ENCODE measurements around the gene CECR2. TPM values are rescaled to one million over a fixed set of nuclear protein-coding genes. Genes with fewer than 3 reads are reported as not detected.

CECR2 gene
- total RNA-seq, 1 experiment from 2014 or later, result 154 TPM

DNA sequence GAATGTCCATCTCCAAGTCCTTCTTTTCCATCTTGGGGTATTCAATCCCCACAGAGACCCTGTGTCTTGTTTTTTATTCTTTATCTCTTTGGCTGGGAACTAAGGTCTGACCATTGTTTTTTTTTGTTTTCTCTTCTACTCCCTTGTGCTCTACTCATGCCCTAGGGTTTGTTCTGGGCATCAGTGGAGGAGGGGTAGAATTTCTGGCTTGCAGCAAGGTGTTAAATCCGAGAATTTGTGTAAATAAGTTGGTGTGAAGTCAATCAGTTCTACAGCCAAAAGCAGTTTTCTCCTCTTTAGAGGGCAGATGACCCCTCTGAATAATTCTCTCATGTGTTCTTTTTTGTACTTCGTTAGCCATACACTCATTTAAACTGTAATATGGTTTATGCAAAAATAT lies 10.7 kb downstream of the CECR2 start:
- Histone ChIP-seq H2BK15ac (ENCODE audit: low read depth, low read length) (no peak overlapping the region), H3K79me1 (ENCODE audit: insufficient read depth, low read depth, low read length, poor library complexity, severe bottlenecking) (no peaks in the 10 kb centered on the region), H3T11ph (ENCODE audit: low read length) (no peak overlapping the region), H3K9ac (ENCODE audit: extremely low read depth, insufficient read length, low read length) (no peak overlapping the region), H3K4me2 (ENCODE audit: insufficient read depth, insufficient read length, low read length) (peak overlapping the region; percentile 49), H3K27me3 (ENCODE audit: insufficient read depth, low read length) (no peaks in the 10 kb centered on the region), H2AFZ (ENCODE audit: low read length) (no peak overlapping the region), H3K4ac (ENCODE audit: low read depth, low read length) (no peak overlapping the region), H4K91ac (ENCODE audit: insufficient read length, low read depth, low read length) (no peak overlapping the region), H3K79me2 (ENCODE audit: insufficient read depth, low read length) (peaks cover 80% of the 10 kb centered on the region), H3K4me1 (ENCODE audit: insufficient read depth, low read length) (peaks cover 21% of the 10 kb centered on the region), H3K14ac (ENCODE audit: insufficient read depth, low read length) (no peak overlapping the region), H2AK5ac (ENCODE audit: insufficient read length, low read length) (no peak overlapping the region), H4K5ac (ENCODE audit: insufficient read length, low read depth, low read length) (no peak overlapping the region), H2BK120ac (ENCODE audit: low read depth, low read length, poor library complexity, severe bottlenecking) (no peak overlapping the region), H3K18ac (ENCODE audit: insufficient read length, low read depth, low read length) (no peak overlapping the region), H4K20me1 (ENCODE audit: control insufficient read depth, insufficient read depth, insufficient read length) (peaks cover 2% of the 10 kb centered on the region), H2BK12ac (ENCODE audit: insufficient read length, low read depth, low read length) (no peak overlapping the region), H3K56ac (ENCODE audit: insufficient read length, low read depth, low read length) (no peak overlapping the region), H3K27ac (ENCODE audit: insufficient read length, low read depth, low read length) (no peak overlapping the region), H3K23ac (ENCODE audit: insufficient read length, low read depth, low read length) (no peak overlapping the region), H3K9me3 (ENCODE audit: control insufficient read depth, low read depth, low read length) (no peaks in the 10 kb centered on the region), H2BK20ac (ENCODE audit: low read depth, low read length, poor library complexity, severe bottlenecking) (no peak overlapping the region), H3K23me2 (ENCODE audit: insufficient read length, low read depth, low read length, poor library complexity, severe bottlenecking) (no peaks in the 10 kb centered on the region), H4K8ac (replicated peaks; ENCODE audit: insufficient read length, low read depth, low read length) (no peak overlapping the region), H2BK5ac (ENCODE audit: insufficient read length, low read length) (no peak overlapping the region)
- Mint-ChIP-seq H3K4me1 (peaks cover 78 to 80% of the 10 kb centered on the region in 2 experiments), H3K9me3 (peaks cover 9 to 23% of the 10 kb centered on the region in 2 experiments), H3K27me3 (ENCODE audit: low read depth) (no peaks in the 10 kb centered on the region; the same call in 1 of the 2 replicates), H3K27ac (peak overlapping the region; percentile 85 to 91 (median 90); a peak in 6 of 7 replicates), H3K4me3 (peak overlapping the region; percentile 39 to 51; a peak in 4 of 5 replicates), H3K36me3 (ENCODE audit: insufficient read depth in 1 of 3, low read depth in 3 of 3) (peaks cover 16 to 31% (median 20%) of the 10 kb centered on the region in 3 experiments)
- WGBS (ENCODE audit: extremely low coverage, insufficient read length, low lambda C conversion rate), result no CpG with 5 or more reads among the region's 2 CpGs
- TF ChIP-seq, protein P1, sequence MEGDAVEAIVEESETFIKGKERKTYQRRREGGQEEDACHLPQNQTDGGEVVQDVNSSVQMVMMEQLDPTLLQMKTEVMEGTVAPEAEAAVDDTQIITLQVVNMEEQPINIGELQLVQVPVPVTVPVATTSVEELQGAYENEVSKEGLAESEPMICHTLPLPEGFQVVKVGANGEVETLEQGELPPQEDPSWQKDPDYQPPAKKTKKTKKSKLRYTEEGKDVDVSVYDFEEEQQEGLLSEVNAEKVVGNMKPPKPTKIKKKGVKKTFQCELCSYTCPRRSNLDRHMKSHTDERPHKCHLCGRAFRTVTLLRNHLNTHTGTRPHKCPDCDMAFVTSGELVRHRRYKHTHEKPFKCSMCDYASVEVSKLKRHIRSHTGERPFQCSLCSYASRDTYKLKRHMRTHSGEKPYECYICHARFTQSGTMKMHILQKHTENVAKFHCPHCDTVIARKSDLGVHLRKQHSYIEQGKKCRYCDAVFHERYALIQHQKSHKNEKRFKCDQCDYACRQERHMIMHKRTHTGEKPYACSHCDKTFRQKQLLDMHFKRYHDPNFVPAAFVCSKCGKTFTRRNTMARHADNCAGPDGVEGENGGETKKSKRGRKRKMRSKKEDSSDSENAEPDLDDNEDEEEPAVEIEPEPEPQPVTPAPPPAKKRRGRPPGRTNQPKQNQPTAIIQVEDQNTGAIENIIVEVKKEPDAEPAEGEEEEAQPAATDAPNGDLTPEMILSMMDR (conservative IDR thresholded peaks at IDR 0.05), result no peak
- DNase-seq, result no peak
